ENCODE data around the gene MT3. TPM values are rescaled to one million over a fixed set of nuclear protein-coding genes. Genes with fewer than 3 reads are reported as not detected.

The MT3 gene
- total and polyA plus RNA-seq, 12 donors, result 5.5 to 354 (median 46.4) TPM

DNA sequence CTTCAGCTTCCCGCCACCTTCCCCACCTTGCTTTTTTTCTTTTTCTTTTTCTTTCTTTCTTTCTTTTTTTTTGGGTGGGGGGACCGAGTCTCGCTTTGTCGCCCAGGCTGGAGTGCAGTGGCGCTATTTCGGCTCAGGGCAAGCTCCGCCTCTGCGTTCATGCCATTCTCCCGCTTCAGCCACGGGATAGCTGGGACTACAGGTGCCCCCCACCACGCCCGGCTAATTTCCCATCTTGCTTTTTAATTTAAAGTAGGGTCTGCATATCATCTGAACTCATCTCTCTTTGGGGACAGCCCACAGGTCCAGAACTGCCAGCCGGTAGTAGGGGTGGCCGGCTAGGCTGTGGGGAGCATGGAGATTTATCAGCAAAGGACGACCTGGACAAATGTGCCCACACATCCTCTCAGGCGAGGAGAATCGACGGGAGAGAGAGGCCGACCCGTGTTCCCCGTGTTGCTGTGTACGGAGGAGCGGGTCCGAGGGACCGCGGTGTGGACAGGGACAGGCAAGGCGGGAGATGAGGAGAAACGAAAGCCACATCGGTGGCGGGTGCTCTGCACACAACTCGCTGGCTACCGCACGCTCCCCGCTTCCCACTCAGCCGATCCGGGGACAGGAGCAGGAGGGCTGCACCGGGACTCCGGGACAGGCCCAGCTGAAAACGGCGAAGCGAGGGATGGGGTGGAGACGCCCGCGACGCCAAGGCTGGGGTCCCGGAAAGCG lies 45.5 kb downstream of the MT3 start:
- Histone ChIP-seq H3K27me3 (peaks cover 7% of the 10 kb centered on the region), H3K4me3 (peak overlapping the region in 1 of 4 donors; percentile 26), H3K9me3 (replicated peaks in 1 of 3) (no peaks in the 10 kb centered on the region), H3K36me3 (replicated peaks in 1 of 2) (no peaks in the 10 kb centered on the region), H3K4me1 (replicated peaks in 1 of 2) (peaks cover 0 to 19% of the 10 kb centered on the region in 2 donors), H3K27ac (no peak overlapping the region)
- DNase-seq, result no peak
- intact Hi-C loops (cut with DNase I), result no loop called here
- TF ChIP-seq CTCF (IDR thresholded peaks at IDR 0.05), result no peak
- no peak for TF ChIP-seq POLR2A (IDR thresholded peaks at IDR 0.05)
- 33 to 44% (median 40%) methylated on average over 42 to 47 of the region's 47 CpGs for WGBS, 4 donors

DNA sequence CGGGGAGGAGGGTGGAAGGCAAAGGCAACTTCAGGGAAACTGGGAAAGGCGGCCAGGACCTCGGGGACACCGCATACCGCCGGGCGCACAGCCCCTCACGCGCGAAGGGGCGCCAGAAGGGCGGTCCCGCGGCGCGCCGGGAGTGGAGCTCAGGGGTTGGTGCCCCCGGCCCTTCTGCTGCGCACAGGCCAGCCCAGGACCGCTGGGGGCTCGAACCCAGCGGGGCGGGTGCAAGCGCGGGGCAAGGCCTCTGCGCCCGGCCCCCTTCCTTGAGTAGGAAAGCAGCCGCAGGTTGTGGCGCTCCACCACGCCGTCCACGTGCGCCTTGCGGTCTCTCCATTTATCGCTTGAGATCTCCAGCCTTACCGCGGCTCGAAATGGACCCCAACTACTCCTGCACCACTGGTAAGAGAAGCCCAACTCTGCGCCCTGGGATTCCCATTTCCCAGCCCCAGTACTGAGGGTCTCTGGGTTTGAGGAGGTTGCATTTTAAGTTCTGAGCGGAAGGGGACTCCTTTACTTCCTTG lies 46.2 kb downstream of the MT3 start:
- intact Hi-C loops (cut with DNase I), result no loop called here
- 23 to 52% (median 37%) methylated on average over 8 to 40 of the region's 40 CpGs for WGBS, 4 donors
- TF ChIP-seq POLR2A (IDR thresholded peaks at IDR 0.05), result no peak
- no peak for TF ChIP-seq CTCF (IDR thresholded peaks at IDR 0.05)
- Histone ChIP-seq H3K9me3 (replicated peaks in 1 of 3) (no peaks in the 10 kb centered on the region), H3K27me3 (peaks cover 7% of the 10 kb centered on the region), H3K4me1 (replicated peaks in 1 of 2) (peaks cover 0 to 19% of the 10 kb centered on the region in 2 donors), H3K4me3 (peak overlapping the region in 1 of 4 donors; percentile 26), H3K36me3 (replicated peaks in 1 of 2) (no peaks in the 10 kb centered on the region), H3K27ac (no peak overlapping the region)
- no peak for DNase-seq

DNA sequence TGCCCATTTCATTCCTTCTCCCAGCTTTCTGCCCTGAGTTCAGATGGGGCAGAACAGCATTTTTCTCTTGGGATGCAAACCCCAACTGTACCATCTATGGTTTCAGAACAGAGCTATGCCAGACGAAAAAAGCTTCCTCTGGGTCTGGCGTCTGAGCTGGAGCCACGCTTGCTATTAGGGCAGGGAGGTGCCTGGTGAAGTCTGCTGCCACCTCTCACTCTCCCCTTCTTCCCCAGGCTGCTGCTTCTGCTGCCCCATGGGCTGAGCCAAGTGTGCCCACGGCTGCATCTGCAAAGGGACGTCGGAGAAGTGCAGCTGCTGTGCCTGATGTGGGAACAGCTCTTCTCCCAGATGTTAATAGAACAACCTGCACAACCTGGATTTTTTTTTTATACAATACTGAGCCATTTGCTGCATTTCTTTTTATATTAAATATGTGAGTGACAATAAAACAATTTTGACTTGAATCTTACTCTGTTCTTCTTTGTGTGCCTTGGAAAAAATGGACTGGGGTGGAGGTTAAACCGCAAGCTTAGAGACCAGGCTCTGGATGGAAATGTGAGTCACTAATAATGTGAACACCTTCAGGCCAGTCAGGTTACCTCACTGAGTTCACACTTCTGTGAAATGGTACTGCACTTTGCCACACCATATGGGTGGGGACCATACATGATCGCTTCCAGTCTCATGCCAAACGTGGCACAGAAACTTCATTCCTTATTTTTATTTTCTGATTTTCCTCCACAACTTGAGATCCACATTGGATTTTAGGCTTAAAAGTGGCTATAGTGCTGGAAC lies 47.5 kb downstream of the MT3 start:
- intact Hi-C loops (cut with DNase I), result no loop called here
- H3K9me3 ChIP-seq (replicated peaks in 1 of 3), result no peaks in the 10 kb centered on the region
- no peaks in the 10 kb centered on the region for H3K36me3 ChIP-seq (replicated peaks in 1 of 2)
- H3K4me3 ChIP-seq, result no peak overlapping the region
- H3K27ac ChIP-seq, result no peak overlapping the region
- DNase-seq, result no peak
- H3K4me1 ChIP-seq (replicated peaks in 1 of 2), result peaks cover 0 to 19% of the 10 kb centered on the region in 2 donors
- WGBS, 4 donors, result 70 to 79% (median 75%) methylated on average over 9 of the region's 9 CpGs
- peaks cover 7% of the 10 kb centered on the region for H3K27me3 ChIP-seq
- TF ChIP-seq POLR2A (IDR thresholded peaks at IDR 0.05) (no peak), CTCF (IDR thresholded peaks at IDR 0.05) (no peak)
